Psoas muscle (tissue), 8 donors: ENCODE results near the gene LPP. TPM values are rescaled to one million over a fixed set of nuclear protein-coding genes. Genes with fewer than 3 reads are reported as not detected.

ENCODE experiments used
- ATAC-seq, 4 donors: fragments of 200-7000 bp; cut with Tn5 transposase; one replicate each; pipeline ENCODE4 v1.9.1; 2020; ENCODE audit warnings: moderate library complexity in 3 of 4, mild to moderate bottlenecking in 2 of 4
- DNase-seq, 2 donors: peaks; one replicate each; pipeline ENCODE4 v3.0.0-alpha.2; 2020
- H3K27ac ChIP-seq: fragments of 200-600 bp; one replicate; pipeline ENCODE4 v1.8.0; 2022
- H3K27me3 ChIP-seq, 3 donors: fragments of 200-600 bp in 1 of 3; one replicate each; pipeline versions ENCODE4 v1.6.1 to v1.8.0; 2013 to 2022; ENCODE audit warnings: low read length in 2 of 3, mild to moderate bottlenecking in 2 of 3, moderate library complexity in 1 of 3; ENCODE audit not compliant: insufficient read depth in 3 of 3
- H3K36me3 ChIP-seq, 2 donors: fragments of 200-600 bp in 1 of 2; one replicate each; pipeline versions ENCODE4 v1.6.1 to v1.8.0; 2013 to 2022; ENCODE audit warnings: low read depth in 1 of 2, mild to moderate bottlenecking in 1 of 2, moderate library complexity in 1 of 2; ENCODE audit not compliant: insufficient read depth in 1 of 2
- H3K4me1 ChIP-seq: fragments of 200-600 bp; one replicate; pipeline ENCODE4 v1.8.0; 2022
- H3K4me3 ChIP-seq: fragments of 200-600 bp; one replicate; pipeline ENCODE4 v1.8.0; 2022; ENCODE audit warnings: mild to moderate bottlenecking
- H3K9me3 ChIP-seq: fragments of 200-600 bp; one replicate; pipeline ENCODE4 v1.8.0; 2022
- CTCF ChIP-seq: fragments of 200-600 bp; IDR thresholded peaks from one replicate; pipeline ENCODE4 v1.8.0; 2022; ENCODE audit warnings: antibody characterized with exemption
- WGBS, 3 donors: extraction: QIAGEN DNeasy Blood & Tissue Kit; methylation state at CpG; one replicate each; pipeline versions ENCODE4 v1.1.6 to v1.1.7; 2013; 5-methylcytosine and 5-hydroxymethylcytosine counted together
- intact Hi-C, 2 donors: fragments of 100-400 bp; cut with DNase I; formaldehyde crosslinking; loops; one replicate each; pipeline versions ENCODE4 v1.11.0 to v1.14.2; 2022
- polyA plus RNA-seq, 3 donors: library from polyadenylated mRNA; stranded (reverse); fragments of 200-250 nt; gene quantifications; one replicate each; pipeline ENCODE4 v1.2.3, GENCODE V29; 2013
- total RNA-seq, 4 donors: library from RNA; stranded (reverse); fragmentation: NEBNext Ultra II Directional in 2 of 4; extraction: Animal tissue kit (Norgen Biotek cat#: 25700) in 2 of 4; gene quantifications; one replicate each; pipeline versions ENCODE4 v1.2.1 to v1.2.4, GENCODE V29; 2021 to 2023
- donor health status: healthy with polysubstance abuse.
- donor health status: DM: no; HTN: no; CAD: no; lungs with moderate emphysema.
- donor health status: Bipolar disorder and iron deficiency.
- donor health status: healthy.
- donor health status: DM: yes; HTN: yes; CAD: no.
- donor health status: DM: no; HTN: no; CAD: no.
- donor health status: DM: no; HTN: no; CAD: no.
- donor health status: DM: yes; HTN: yes; CAD: no.

LPP gene
- total and polyA plus RNA-seq, 7 donors, result 2.6 to 80.3 (median 42.8) TPM

GRCh38 chr3:188211476-188211875, 57.5 kb downstream of the LPP start:
- no peak overlapping the region for H3K27ac ChIP-seq
- intact Hi-C loops, result no loop called here
- no peak overlapping the region for H3K4me3 ChIP-seq
- ATAC-seq (no peak), DNase-seq (no peak)
- no peaks in the 10 kb centered on the region for H3K36me3 ChIP-seq
- 72 to 87% (median 78%) methylated on average over 4 of the region's 4 CpGs for WGBS, 3 donors
- TF ChIP-seq CTCF, result no peak
- peaks cover 23% of the 10 kb centered on the region for H3K4me1 ChIP-seq
- H3K9me3 ChIP-seq, result no peaks in the 10 kb centered on the region
- no peaks in the 10 kb centered on the region for H3K27me3 ChIP-seq

- TF ChIP-seq CTCF, result no peak
- ATAC-seq (no peak), DNase-seq (no peak)
- 76 to 83% (median 81%) methylated on average over 9 of the region's 9 CpGs for WGBS, 3 donors
- intact Hi-C loops, result no loop called here
- H3K27ac ChIP-seq, result peak overlapping the region; percentile 47
- no peaks in the 10 kb centered on the region for H3K27me3 ChIP-seq
- H3K4me3 ChIP-seq, result peak overlapping the region; percentile 19
- H3K36me3 ChIP-seq, result peaks cover 0 to 2% of the 10 kb centered on the region in 2 donors
- no peaks in the 10 kb centered on the region for H3K9me3 ChIP-seq
- H3K4me1 ChIP-seq, result peaks cover 20% of the 10 kb centered on the region
Measured at GRCh38 chr3:188212308-188212969, 58.5 kb downstream of the LPP start.

GRCh38 chr3:188214442-188214841, 60.5 kb downstream of the LPP start:
- TF ChIP-seq CTCF, result no peak
- DNase-seq, result no peak
- H3K9me3 ChIP-seq, result no peaks in the 10 kb centered on the region
- peak overlapping the region; percentile 38 for H3K27ac ChIP-seq
- no peaks in the 10 kb centered on the region for H3K27me3 ChIP-seq
- H3K36me3 ChIP-seq, result peaks cover 0 to 2% of the 10 kb centered on the region in 2 donors
- peaks cover 27% of the 10 kb centered on the region for H3K4me1 ChIP-seq
- 61 to 68% (median 62%) methylated on average over 1 of the region's 1 CpG for WGBS, 3 donors
- ATAC-seq, result peak in 1 of 4 donors; percentile 5
- no peak overlapping the region for H3K4me3 ChIP-seq
- intact Hi-C loops, result no loop called here

GRCh38 chr3:188215129-188215528, 61.2 kb downstream of the LPP start:
- DNase-seq (no peak), ATAC-seq (no peak)
- no peak for TF ChIP-seq CTCF
- Histone ChIP-seq H3K4me3 (no peak overlapping the region), H3K9me3 (no peaks in the 10 kb centered on the region), H3K27ac (peak overlapping the region; percentile 38), H3K36me3 (peaks cover 0 to 2% of the 10 kb centered on the region in 2 donors), H3K27me3 (no peaks in the 10 kb centered on the region), H3K4me1 (peaks cover 31% of the 10 kb centered on the region)
- 95 to 100% (median 97%) methylated on average over 2 of the region's 2 CpGs for WGBS, 3 donors
- intact Hi-C loops, result no loop called here

GRCh38 chr3:188217011-188217463, 63.1 kb downstream of the LPP start:
- no peaks in the 10 kb centered on the region for H3K9me3 ChIP-seq
- no peak for DNase-seq
- WGBS, 3 donors, result 88 to 90% (median 89%) methylated on average over 4 of the region's 4 CpGs
- H3K27me3 ChIP-seq, result no peaks in the 10 kb centered on the region
- no peak for ATAC-seq
- H3K4me1 ChIP-seq, result peaks cover 44% of the 10 kb centered on the region
- intact Hi-C loops, result no loop called here
- H3K27ac ChIP-seq, result peak overlapping the region; percentile 36
- H3K4me3 ChIP-seq, result no peak overlapping the region
- peaks cover 0 to 2% of the 10 kb centered on the region in 2 donors for H3K36me3 ChIP-seq
- TF ChIP-seq CTCF, result no peak
